Stimulated activated CD4-positive, alpha-beta T cell treated with anti-CD3 and anti-CD28 coated beads, TNF-alpha, amount 100 ng/mL, for 4 hours (primary cell): ENCODE results near the gene PRKAG3.
A peak's percentile ranks its signal among the peaks of the same experiment; 100 is the strongest.
"Not testable (repeated sequence)": the region's sequence is repeated elsewhere in the genome, so short reads cannot be mapped to it uniquely, and the experiment has no call there.

Experiments used
- DNase-seq, 3 experiments: peaks; one replicate each; pipeline ENCODE4 v3.0.0-alpha.2; 2020; ENCODE audit warnings: low read depth in 3 of 3

The PRKAG3 gene

DNA sequence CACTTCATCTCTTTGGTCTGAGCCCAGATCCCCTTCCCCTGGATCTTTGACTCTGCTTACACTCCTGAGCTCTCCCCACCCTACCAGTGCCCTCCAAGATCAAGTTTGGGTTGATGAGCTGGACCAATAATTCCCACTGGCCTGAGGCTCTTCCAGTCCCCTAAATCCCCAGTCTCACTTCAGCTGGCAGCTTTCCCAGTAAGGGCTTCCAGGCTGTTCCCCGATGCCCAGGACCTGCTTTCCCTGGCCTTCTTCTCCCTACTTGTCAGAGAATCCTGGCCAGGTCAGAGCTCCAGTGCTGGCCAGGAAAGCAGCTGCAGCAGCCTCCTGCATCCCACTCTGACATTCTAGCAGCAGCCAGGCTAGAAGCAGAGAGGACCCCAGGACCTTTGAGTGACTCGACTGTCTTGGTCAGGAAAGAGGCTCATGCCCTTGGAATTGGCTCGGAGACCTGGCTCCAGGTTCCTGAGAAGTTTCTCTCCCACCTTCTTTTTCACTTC is 31.5 kb upstream of the PRKAG3 start:
- no peak for DNase-seq

DNA sequence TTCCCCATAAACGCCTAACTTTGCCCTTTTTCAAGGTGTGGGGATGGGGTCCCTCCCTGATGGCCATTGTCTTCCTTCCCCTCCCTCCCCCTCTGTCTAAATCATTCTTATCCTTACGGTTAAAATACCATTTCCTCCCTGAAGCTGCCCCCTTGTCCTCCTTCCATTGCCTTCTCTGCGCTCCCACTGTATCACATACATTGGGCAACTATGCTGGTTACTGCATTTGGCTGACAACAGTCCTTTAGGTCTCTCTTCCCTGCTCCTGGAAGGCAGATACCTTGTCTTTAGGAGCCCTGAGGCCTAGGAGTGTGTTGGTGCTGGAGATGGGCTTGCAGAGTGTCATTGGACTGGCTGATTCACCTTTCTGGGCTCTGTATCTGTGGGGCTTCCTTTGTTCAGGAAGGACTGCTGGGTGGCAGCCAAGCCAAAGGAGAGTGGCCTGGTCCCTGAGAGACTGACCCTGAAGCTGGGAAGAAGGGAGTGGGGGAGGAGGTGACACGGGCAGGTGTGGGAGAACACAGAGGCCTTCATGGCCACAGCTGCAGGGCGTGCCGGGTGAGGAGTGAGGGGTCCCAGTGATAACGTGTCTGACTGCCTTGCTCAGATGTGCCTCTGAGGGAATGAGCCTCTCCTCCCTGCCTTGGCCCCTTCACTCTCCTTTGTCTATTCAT is 30.2 kb upstream of the PRKAG3 start:
- no peak for DNase-seq

DNA sequence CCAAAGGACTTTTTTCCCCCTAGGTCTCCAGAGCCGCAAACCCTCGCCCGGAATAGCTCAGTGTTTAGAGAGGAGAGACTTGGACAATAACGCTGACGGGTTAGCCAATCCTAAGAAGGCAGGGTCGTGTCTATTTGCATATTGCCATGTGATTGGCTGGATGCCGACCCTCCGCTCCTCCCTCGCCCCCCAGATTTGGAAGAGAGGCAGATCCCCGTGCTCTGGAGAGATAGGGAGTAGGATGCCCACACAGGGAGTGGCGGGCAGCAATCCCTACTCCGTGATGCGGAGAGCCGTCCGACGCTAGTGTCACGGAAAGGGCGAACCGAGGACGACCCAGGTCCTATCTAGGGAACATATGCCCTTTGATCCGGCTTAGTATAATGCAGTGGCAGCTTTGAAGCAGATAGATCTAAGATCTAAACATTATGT is 29.4 kb upstream of the PRKAG3 start:
- no peak for DNase-seq

DNA sequence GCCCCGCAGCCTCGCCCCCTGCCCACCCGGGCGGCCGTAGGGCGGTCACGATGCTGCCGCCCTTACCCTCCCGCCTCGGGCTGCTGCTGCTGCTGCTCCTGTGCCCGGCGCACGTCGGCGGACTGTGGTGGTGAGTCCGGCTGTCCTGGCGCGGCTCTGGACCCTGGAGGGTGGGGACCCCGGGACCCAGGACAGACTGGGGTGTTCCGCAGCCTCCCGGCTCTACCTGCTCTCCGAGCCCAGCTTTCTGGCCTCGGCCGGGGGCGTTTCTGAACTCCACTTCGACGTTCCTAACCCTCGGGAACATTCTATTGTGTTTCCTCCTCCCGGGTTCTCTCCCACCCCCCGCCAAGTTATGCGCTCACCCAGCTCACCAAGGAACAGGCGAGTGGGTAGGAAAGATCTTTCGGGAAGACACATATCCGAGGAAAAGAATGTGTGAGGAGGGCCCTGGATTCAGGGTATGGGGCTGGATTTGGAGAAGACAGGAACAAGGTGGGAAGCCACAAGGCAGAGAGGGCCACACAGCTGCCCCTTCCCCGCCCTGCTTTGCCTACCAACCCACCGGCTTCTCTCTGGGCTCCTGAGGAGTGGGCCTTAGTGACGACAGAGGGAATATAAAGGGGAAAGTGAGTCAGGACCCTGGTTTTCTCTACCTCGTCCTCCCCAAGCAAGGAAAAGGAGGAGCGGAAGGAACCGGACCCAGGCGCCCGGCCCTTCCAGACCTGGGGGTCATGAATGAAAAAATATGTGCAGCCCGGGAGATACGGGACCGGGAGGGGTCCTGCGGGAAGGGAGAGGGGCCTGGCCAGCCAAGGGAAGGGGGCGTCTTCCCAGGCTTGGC is 28.6 kb upstream of the PRKAG3 start:
- no peak for DNase-seq

DNA sequence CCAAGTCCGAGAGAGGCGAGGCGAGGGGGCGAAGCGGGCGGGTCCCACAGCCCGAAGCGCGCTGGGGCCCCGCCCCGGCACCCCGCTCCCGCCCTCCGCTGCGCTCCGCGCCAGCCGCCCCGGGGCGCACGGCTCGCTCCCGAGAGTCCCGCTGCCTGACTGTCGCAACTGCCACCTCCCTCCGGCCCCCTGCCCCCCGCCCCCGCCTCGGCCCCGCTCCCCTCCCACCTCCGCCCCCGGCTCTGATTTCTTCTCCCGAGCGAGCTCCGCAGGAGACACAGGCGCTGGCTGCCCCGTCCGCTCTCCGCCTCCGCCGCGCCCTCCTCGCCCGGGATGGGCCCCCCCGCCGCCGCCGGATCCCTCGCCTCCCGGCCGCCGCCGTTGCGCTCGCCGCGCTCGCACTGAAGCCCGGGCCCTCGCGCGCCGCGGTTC is 28.0 kb upstream of the PRKAG3 start, which contains the start of gene WNT6:
TSS of gene WNT6 (plus strand) at position 250 of the 432 bp plus-strand sequence. CDS start 233 bp downstream, outside the sequence.
- DNase-seq, result no peak

DNA sequence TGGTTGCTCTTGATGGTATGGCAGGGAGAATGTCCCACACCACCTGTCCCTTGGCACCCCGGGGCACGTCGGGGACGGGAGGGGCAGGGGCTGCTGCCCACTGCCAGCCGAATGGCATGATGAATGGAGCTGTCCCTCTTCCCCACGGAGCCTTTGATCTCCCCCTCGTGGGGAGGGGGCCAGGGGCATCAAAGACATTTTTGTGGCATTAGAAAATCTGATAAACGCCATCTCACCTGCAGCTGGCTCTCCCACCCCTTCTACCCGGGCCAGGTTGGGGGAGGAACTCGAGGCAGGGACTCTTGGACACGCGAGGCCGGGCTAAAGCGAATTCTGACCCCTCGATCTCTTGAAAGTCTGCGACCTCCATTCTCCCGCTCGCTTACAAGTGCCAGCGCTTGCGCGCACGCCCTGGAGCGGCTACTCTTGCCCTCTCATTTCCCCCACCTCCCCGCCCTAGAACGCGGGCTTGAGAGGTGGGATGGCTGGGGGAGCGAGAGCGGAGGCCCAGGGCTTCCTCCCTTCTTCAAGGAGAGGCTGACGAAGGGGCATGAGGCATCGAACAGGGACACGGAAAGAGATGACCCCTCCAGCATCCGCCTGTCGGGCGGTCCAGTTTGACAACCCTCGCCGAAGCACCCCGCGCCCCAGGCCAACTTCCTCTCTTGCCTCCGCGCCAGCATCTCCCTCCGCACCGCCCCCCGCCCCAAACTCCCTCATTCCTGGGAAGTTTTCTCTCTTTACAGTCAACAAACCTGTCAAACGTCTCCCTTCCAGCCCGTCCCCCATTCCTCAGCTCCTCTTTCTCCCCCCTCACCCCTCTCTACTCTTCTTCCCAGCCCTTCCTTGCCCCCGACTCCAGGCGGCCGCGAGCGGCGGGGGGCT is 27.3 kb upstream of the PRKAG3 start:
- no peak for DNase-seq

DNA sequence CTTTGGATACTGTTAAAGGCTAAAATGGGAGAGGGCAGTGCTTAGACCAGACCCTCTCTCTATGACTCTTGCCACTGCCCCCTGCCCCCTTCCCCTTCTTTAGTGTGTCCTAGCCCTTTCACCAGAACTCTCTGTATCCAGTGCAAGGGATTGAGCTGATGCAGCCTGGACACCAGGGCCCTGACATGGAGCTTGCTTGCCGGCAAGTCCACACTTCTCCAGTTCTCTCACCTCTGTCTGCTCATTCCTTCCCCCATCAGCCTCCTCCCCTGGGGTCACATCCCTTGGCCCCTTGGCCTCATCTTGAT is 26.5 kb upstream of the PRKAG3 start:
- no peak for DNase-seq

DNA sequence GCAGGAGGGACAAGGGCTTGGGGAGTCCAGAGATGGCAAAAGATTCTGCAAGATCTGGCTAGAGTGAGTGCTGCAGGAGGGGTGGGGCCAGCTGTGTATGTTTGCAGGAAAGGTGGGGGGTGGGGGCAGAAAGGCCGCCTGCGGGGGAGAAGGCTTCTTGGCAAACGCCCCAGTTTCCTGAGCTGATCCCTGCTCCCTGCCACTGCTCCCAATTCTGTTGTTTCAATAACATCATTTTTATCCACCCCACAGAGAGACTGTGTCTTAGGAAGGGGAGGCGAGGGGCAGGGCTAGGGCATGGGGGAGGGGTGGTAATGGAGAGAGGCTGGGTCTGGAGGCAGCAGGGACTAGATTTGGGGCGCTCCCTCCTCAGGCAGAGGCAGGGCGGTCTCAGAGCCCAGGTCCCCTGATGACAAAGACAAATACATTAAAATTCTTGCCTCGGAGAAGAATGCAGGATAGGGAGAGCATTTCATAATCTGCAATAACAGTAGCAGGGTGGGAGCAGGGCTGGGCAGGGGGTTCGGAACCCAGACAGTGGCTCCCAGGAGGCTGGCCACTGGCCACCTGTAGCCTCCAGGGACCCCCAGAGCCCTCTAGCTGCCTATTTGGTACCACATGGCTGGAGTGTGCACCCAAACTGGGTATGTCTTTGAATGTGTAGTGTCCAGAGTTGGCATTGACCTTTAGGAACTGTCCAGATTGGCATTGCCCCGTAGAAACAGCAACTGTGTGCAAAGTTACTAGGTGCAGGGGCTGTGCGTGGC is 26.0 kb upstream of the PRKAG3 start:
- no peak for DNase-seq

DNA sequence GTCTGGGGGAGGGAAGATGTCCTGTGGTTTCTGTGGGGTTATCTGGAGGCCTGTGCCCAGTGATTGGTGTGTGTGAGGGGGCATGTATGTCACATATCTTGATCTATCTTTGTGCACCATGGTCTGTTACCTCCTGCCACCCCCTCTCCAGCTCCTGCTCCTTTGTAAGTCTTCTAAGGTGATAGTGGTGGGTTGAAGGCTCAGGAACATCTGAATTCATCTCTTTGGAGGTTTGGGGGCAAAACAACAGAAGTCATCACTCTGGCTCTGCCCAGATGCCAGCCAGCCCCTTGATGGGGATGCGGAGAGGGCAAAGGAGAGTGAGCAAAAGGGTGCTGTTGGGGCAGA is 25.3 kb upstream of the PRKAG3 start:
- DNase-seq, result no peak

DNA sequence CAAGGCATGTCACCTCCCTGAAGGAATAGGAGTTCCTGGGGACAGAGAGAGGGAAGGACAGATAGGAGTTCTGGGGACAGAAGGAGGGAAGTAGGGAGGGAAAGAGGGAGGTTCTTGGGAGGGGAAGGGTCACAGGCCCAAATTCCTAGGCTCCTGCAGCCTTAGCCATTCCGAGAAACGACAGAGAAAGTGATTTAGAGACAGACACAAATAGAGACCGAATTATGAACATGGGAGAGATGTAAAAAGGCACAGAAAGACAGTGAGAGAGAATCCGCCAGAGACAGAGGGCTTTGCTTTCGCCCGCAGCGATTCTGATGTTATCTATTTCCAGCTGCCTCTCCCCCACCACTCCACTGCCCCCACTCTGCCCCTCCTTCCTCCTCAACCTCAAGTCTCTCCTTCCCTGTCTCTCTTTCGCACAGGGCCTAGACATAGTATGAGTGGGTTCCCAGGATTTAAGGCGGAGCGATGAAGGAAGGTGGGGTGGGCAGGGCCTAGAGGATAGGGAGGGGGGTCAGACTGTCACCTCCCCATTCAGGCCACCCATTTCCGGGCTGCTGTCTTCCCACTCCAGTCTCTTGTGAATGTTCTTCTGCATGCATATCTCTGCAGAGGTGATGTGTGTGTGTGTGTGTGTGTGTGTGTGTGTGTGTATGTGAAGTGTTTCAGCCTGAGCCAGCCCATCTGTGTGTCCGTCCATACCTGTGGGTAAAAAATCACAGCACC is 24.7 kb upstream of the PRKAG3 start:
- DNase-seq, result no peak

DNA sequence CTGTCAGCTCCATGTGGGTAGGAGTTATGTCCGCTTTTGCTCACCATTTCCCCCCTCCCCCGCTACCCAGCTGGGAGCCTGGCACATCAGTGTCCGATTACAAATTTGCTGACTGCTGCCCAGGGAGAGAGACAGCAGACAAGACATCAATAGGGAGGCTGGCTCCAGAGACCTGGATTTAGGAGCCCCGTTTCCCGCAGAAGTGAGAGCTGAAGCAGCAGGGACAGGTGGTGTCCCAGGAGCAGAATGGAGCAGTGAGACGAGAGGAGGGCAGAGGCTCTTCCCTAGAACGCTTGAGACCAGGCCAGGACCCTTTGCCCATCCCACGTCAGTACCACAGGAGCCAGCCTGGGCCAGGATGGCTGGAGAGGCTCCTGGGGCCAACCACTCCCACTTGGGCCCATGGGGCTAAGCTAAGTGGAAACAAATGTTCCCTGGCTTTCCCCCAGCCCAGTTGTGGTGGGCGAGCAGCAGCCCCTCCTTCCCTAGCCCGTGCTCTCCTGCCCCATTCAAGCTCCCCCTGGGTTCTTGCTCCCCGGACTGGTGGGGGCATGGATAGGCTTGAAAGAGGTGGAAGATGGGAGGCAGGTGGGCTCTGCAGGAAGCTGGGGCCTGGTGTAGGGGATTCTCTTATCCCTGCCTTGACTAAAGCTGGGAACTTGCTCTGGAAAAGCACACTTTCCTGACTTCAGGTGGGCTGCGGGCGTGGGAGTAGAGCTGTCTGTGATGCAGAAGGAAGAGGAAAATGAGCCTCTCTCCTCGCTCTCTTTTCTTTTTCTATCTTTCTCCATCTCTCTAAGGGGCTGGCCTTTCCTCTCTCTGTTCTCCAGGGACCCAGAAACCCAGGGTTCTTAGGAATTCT is 23.9 kb upstream of the PRKAG3 start:
- no peak for DNase-seq

DNA sequence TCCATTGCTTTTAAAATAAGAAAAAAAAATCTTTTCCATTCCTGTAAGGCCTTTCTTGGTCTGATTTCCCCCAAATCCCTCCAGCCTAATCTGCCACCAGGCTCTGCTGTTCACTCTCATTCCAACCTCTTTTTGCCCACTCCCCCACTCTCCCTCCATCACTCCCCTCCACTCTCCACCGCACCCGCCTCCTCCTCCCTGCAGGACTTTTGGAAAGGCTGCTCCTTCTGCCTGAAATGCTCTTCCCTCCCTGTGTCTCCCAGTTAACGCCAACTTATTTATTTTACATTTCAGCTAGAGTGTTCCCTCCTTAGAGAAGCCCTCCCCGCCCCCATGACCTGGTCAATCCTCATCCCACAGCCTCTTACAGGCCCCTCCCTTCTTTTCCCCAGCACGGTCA is 23.3 kb upstream of the PRKAG3 start:
- no peak for DNase-seq

DNA sequence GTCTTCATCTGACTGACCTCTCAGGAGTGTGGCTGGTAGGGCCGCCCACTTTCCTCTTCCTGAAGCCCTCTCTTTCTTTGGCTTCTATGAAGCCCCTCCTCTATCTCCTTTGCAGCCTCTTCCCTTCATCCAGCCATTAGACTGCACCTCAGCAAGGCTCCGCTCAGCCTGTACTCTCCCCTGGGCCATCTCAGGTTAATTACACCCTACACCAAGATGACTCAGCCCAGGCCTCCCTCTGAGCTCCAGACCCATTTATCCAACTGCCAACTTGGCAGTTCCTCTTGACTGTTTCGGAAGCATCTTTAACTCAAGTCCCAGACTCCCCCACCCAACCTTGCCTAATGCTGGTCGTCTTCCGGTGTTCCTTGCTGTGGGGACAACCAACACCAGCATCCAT is 22.2 kb upstream of the PRKAG3 start:
- no peak for DNase-seq

DNA sequence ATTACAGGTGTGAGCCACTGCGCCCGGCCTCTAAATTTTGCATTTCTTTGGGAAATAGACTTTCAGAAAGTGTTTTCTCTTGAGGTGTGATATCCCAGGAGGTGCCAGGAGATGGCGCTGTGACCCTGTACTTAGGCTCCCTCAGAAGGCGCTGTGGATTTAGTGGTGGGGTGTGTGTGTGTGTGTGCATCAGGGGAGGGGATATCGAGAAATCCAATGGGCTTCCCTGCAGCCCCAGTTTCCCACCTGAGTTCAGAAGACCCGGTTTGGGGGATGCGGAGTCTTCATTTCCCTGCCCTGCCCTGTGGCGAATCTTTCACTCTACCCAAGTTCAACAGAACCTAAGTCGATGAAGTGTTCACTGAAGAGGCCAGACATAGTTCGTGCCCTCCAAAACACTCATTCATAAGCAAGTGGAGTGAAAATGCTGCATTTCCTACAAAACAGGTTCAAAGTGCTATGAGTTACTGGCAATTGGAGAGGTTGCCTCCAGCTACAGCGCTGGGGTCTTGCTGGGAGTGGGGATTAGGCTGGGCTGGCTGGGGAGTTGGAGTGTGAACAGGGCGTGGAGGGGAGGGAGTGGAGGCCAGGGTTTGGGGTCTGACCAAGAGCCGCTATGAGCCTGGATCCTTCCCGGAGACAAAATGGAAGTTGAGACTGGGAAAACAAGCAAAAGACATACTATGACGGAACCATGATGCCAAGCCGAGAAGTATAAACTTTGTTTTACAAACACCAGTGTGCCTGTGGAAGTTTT is 21.5 kb upstream of the PRKAG3 start:
- DNase-seq, result peak; percentile 46 to 51 (median 48)

DNA sequence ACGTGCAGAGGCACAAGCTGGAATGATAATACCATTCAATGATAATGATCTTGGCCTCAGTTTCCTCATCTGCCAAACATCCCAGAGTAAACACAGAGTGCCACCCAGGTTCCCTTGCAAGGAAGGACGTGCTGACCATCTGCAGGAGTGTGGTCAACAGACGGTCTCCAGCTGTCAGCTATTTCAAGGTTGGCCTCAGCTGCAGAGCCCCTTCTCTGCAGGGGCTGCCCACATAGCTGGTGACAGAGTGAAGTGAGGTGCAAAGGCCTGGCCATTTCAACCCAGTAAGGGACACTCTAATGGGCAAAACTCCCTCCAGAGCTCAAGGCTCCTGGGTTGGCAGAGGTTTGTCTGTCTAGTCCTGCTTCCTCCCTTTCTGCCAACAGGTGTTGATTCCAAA is 19.7 kb upstream of the PRKAG3 start:
- DNase-seq, result no peak

DNA sequence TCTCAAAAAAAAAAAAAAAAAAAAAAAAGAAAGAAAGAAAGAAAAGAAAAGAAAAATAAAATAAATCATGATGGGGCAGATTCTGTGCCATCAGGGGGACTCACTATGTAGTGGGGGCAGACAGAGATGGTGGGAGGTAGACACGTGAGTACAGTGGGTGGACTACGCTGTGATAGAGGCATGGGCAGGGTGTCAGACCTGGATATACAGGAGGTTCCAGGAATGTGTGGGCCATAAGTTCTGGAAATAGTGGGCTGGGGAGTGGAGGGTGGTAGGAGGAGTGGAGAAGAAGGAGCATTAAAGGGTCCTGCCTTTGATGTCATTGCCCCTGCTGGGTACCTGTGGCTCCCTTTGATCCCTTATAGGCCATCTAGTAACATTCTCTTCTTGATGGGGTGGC is 19.2 kb upstream of the PRKAG3 start:
- DNase-seq, result no peak

DNA sequence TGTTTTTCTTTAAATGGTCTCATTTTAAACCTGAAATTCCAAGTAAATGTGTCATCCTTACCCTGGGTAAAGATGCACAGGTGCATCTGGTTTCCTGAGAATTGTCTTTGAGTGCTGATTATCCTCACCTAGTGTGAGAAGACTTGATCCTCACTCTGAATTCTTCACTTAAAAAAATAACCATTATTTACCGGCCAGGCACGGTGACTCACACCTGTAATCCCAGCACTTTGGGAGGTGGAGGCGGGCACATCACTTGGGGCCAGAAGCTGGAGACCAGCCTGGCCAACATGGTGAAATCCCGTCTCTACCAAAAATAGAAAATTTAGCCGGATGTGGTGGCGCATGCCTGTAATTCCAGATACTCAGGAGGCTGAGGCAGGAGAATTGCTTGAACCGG is 18.1 kb upstream of the PRKAG3 start:
- no peak for DNase-seq

DNA sequence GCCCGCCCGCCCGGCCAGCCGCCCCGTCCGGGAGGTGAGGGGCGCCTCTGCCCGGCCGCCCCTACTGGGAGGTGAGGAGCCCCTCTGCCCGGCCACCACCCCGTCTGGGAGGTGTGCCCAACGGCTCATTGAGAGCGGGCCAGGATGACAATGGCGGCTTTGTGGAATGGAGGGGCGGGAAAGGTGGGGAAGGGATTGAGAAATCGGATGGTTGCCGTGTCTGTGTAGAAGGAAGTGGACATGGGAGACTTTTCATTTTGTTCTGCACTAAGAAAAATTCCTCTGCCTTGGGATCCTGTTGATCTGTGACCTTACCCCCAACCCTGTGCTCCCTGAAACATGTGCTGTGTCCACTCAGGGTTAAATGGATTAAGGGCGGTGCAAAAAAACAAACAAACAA is 15.4 kb upstream of the PRKAG3 start:
- DNase-seq, result not testable (repeated sequence)

DNA sequence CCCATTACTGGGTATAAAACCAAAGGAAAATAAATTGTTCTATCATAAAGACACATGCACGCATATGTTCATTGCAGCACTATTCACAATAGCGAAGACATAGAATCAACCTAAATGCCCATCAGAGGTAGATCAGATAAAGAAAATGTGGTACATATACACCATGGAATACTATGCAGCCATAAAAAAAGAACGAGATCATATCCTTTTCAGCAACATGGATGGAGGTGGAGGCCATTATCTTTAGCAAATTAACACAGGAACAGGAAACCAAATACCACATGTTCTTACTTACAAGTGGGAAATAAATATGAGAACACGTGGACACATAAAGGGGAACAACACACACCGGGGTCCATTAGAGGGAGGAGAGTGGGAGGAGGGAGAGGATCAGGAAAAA is 12.7 kb upstream of the PRKAG3 start:
- DNase-seq, result not testable (repeated sequence)
